ENCODE measurements around the gene CCL13.

DNA sequence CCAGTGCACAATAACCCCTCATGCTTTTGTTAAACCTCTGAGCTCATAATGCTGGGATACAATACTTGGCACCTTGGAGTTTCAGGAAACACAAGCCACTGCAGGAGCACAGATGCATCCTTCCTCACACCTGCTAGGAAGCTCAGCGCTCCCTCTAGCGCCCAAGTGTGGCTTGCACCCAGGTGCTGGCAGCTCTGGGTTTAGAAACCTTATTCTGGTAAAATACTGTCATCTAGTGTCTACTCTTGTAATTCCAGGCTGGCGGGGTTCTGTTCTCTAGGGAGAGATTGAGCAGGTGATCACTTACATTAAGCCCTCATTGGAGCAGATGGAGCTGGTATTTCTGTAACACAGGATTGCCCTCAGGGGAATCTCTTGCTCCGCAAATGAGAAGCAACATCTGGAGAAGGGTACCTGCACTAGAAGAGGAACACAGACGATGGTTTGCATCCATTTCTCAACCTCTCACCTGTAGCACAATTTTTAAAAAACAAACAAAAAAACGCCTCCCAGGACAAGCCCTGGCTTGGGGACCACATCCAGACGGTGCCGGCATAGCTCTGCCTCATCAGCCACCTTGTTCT is 5.3 kb downstream of the CCL13 start:
- TF ChIP-seq, protein P1, sequence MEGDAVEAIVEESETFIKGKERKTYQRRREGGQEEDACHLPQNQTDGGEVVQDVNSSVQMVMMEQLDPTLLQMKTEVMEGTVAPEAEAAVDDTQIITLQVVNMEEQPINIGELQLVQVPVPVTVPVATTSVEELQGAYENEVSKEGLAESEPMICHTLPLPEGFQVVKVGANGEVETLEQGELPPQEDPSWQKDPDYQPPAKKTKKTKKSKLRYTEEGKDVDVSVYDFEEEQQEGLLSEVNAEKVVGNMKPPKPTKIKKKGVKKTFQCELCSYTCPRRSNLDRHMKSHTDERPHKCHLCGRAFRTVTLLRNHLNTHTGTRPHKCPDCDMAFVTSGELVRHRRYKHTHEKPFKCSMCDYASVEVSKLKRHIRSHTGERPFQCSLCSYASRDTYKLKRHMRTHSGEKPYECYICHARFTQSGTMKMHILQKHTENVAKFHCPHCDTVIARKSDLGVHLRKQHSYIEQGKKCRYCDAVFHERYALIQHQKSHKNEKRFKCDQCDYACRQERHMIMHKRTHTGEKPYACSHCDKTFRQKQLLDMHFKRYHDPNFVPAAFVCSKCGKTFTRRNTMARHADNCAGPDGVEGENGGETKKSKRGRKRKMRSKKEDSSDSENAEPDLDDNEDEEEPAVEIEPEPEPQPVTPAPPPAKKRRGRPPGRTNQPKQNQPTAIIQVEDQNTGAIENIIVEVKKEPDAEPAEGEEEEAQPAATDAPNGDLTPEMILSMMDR (IDR thresholded peaks at IDR 0.05) = peak; percentile 96 to 100 (median 99)
- TF ChIP-seq POLR2A (IDR thresholded peaks at IDR 0.05) = no peak

Data from uterus (tissue), 2 donors.